Left ventricle myocardium inferior (tissue), 1 donor: ENCODE results near the gene RPL29. TPM values are rescaled to one million over a fixed set of nuclear protein-coding genes. Genes with fewer than 3 reads are reported as not detected.
A peak's percentile ranks its signal among the peaks of the same experiment; 100 is the strongest.

Experiments
- DNase-seq: peaks from one replicate; pipeline ENCODE4 v3.0.0-alpha.2; 2020
- H3K27ac ChIP-seq: fragments of 200-600 bp; replicated peaks from 2 replicates; pipeline ENCODE4 v1.8.0; 2021
- H3K27me3 ChIP-seq: fragments of 200-600 bp; 2 replicates; pipeline ENCODE4 v1.8.0; 2021; ENCODE audit warnings: low read depth
- H3K36me3 ChIP-seq: fragments of 200-600 bp; 2 replicates; pipeline ENCODE4 v1.8.0; 2021
- H3K4me1 ChIP-seq: fragments of 200-600 bp; 2 replicates; pipeline ENCODE4 v1.8.0; 2021
- H3K4me3 ChIP-seq: fragments of 200-600 bp; 2 replicates; pipeline ENCODE4 v1.8.0; 2021; ENCODE audit warnings: mild to moderate bottlenecking, moderate library complexity
- H3K9me3 ChIP-seq: fragments of 200-600 bp; replicated peaks from 2 replicates; pipeline ENCODE4 v1.8.0; 2021
- intact Hi-C: fragments of 100-400 bp; cut with micrococcal nuclease; formaldehyde crosslinking; loops from one replicate; pipeline ENCODE4 v1.11.0; 2022
- total RNA-seq: library from RNA; stranded (reverse); fragmentation: NEBNext Ultra II Directional; extraction: Animal tissue kit (Norgen Biotek cat#: 25700); gene quantifications from one replicate; pipeline ENCODE4 v1.2.1, GENCODE V29; 2021
- TF ChIP-seq, protein P1 (sequence below): fragments of 200-600 bp; IDR thresholded peaks from 2 replicates; pipeline ENCODE4 v1.8.0; 2021; ENCODE audit warnings: antibody characterized with exemption, mild to moderate bottlenecking, borderline replicate concordance
- donor health status: DM: no; HTN: yes; CAD: no; lungs with severe emphysema.

RPL29 gene
- total RNA-seq, 1 donor from 2014 or later = 621 TPM

GRCh38 chr3:52040600-52040999, 44.9 kb upstream of the RPL29 start:
- DNase-seq = no peak
- intact Hi-C loops = no loop called here

DNA sequence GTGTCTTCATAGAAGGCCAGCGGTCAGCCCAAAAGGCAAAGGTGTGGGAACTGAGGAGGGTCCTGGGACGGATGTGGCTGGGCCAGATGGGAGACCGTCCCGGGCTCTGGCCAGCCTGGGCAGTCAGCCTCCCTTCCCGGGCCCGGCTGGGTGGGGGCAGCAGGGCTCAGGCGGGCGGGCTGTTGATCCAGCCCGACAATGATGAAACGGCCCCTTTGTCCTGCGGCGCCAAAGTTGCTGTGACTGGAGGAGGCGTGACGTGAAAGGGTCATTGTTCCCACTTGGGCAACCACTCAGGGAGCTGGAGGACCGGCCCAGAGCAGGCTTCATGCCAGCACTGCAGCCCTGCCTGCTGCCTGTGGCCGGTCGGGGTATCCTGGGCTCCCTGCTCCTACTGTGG, 44.2 kb upstream of the RPL29 start:
- intact Hi-C loops = no loop called here
- peaks cover 40% of the 10 kb centered on the region for H3K4me1 ChIP-seq
- H3K27ac ChIP-seq = peak overlapping the region; percentile 78
- no peaks in the 10 kb centered on the region for H3K27me3 ChIP-seq
- H3K4me3 ChIP-seq = peak overlapping the region; percentile 20
- H3K9me3 ChIP-seq = no peaks in the 10 kb centered on the region
- H3K36me3 ChIP-seq = no peaks in the 10 kb centered on the region
- peak; percentile 81 for DNase-seq
- TF ChIP-seq, protein P1, sequence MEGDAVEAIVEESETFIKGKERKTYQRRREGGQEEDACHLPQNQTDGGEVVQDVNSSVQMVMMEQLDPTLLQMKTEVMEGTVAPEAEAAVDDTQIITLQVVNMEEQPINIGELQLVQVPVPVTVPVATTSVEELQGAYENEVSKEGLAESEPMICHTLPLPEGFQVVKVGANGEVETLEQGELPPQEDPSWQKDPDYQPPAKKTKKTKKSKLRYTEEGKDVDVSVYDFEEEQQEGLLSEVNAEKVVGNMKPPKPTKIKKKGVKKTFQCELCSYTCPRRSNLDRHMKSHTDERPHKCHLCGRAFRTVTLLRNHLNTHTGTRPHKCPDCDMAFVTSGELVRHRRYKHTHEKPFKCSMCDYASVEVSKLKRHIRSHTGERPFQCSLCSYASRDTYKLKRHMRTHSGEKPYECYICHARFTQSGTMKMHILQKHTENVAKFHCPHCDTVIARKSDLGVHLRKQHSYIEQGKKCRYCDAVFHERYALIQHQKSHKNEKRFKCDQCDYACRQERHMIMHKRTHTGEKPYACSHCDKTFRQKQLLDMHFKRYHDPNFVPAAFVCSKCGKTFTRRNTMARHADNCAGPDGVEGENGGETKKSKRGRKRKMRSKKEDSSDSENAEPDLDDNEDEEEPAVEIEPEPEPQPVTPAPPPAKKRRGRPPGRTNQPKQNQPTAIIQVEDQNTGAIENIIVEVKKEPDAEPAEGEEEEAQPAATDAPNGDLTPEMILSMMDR = no peak

More at GRCh38 chr3:52040600-52040999, 44.9 kb upstream of the RPL29 start:
- peaks cover 46% of the 10 kb centered on the region for H3K4me1 ChIP-seq
- peak overlapping the region; percentile 78 for H3K27ac ChIP-seq
- TF ChIP-seq, protein P1 = no peak
- no peaks in the 10 kb centered on the region for H3K36me3 ChIP-seq
- no peaks in the 10 kb centered on the region for H3K9me3 ChIP-seq
- no peaks in the 10 kb centered on the region for H3K27me3 ChIP-seq
- H3K4me3 ChIP-seq = no peak overlapping the region

- H3K4me1 ChIP-seq = peaks cover 40% of the 10 kb centered on the region
- DNase-seq = no peak
- H3K27me3 ChIP-seq = no peaks in the 10 kb centered on the region
- H3K9me3 ChIP-seq = no peaks in the 10 kb centered on the region
- peak overlapping the region; percentile 78 for H3K27ac ChIP-seq
- H3K36me3 ChIP-seq = no peaks in the 10 kb centered on the region
- intact Hi-C loops = no loop called here
- peak overlapping the region; percentile 20 for H3K4me3 ChIP-seq
- TF ChIP-seq, protein P1 = no peak
Observed at GRCh38 chr3:52039426-52039825, 43.7 kb upstream of the RPL29 start.

DNA sequence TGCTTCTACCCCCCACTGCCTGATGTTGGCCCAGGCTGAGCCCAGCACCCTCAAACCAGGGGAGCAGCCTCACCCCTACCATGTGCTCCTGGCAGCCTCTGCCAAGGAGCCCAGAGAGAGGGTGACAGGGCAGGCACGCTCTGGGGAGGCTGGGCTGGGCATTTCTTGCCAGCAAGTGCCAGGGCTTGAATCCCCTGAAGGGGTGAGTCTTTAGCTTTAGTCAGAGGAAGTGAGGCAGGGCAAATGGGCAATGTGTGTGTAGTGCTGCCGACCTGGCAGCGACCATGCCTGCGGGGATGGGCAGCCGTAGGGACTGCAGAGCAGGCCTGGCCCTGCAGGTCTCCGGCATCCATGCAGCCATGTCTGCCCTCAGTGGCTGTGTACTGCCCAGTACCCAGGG, 42.5 kb upstream of the RPL29 start:
- TF ChIP-seq, protein P1 = no peak
- Histone ChIP-seq H3K4me3 (no peak overlapping the region), H3K9me3 (no peaks in the 10 kb centered on the region), H3K4me1 (peaks cover 32% of the 10 kb centered on the region), H3K27me3 (no peaks in the 10 kb centered on the region), H3K27ac (no peak overlapping the region), H3K36me3 (no peaks in the 10 kb centered on the region)
- no peak for DNase-seq
- intact Hi-C loops = no loop called here

DNA sequence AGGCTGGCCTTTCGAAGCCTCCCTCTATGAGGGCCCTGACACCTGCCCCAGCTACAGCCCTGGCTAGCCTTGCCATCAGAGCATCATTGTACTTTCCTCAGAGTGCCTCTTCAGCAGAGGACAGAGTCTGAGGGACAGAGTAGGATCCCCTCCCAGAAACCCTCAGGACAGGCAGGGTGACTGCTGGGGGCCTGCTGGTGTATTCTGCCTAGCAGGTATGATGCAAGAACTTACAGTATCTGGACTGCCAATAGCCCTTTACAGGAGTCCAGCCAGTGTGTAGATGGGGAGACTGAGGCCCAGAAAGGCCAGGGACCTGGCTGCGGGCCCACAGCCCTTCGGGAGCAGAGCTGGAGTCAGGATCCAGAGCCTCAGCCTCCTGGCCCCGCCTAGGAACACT, 41.6 kb upstream of the RPL29 start:
- Histone ChIP-seq H3K27ac (no peak overlapping the region), H3K27me3 (no peaks in the 10 kb centered on the region), H3K4me1 (peaks cover 39% of the 10 kb centered on the region), H3K4me3 (no peak overlapping the region), H3K36me3 (no peaks in the 10 kb centered on the region), H3K9me3 (no peaks in the 10 kb centered on the region)
- TF ChIP-seq, protein P1 = no peak
- intact Hi-C loops = no loop called here
- DNase-seq = no peak

DNA sequence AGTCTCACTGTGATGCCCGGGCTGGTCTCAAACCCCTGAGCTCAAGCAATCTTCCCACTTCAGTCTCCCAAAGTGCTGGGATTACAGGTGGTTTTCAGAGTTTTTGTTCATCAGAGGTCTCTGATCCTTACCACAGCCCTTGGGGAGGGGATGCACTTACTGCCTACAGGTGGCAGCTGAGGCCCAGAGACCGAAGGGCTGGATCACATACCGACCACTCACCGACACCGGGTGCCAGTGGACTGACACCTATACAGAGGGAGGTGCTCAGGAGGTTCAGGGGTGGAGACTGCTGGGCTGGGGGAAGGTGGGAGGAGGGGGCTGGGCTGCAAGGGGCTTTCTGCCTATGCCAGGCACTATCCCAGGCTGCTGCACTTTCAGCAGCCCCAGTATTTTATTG, 41.1 kb upstream of the RPL29 start:
- no peaks in the 10 kb centered on the region for H3K36me3 ChIP-seq
- intact Hi-C loops = no loop called here
- TF ChIP-seq, protein P1 = no peak
- H3K27ac ChIP-seq = no peak overlapping the region
- DNase-seq = no peak
- no peaks in the 10 kb centered on the region for H3K27me3 ChIP-seq
- H3K9me3 ChIP-seq = no peaks in the 10 kb centered on the region
- H3K4me3 ChIP-seq = no peak overlapping the region
- H3K4me1 ChIP-seq = peaks cover 41% of the 10 kb centered on the region
